ENCODE results near the gene S100A14. TPM values are rescaled to one million over a fixed set of nuclear protein-coding genes. Genes with fewer than 3 reads are reported as not detected.

The S100A14 gene
- total RNA-seq, 1 experiment from 2014 or later, result 0.63 TPM

DNA sequence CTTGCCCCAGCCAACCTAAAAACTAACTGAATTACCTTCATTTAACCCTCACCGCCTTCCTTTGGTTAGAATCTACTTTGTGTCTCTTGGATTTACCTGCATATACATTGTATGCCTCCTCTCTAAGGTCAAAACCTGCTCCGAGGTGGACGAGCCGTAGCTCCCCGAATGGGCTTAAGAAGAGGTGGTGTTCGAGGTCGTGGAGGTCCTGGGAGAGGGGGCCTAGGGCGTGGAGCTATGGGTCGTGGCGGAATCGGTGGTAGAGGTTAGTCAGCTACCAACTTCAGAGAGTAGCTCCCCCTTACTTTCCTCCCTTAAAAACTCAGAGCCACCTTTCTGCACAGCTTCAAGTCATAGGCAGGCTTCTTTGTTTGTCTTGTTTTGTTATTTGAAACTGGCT, 27.0 kb upstream of the S100A14 start:
- H2BK5ac ChIP-seq (ENCODE audit: insufficient read length, low read length), result no peak overlapping the region
- DNase-seq, result no peak
- H3K23me2 ChIP-seq (ENCODE audit: insufficient read length, low read depth, low read length, poor library complexity, severe bottlenecking), result no peaks in the 10 kb centered on the region
- no peak overlapping the region for H2BK12ac ChIP-seq (ENCODE audit: insufficient read length, low read depth, low read length)
- no peaks in the 10 kb centered on the region for H3K79me2 ChIP-seq (ENCODE audit: insufficient read depth, low read length)
- H2BK120ac ChIP-seq (ENCODE audit: low read depth, low read length, poor library complexity, severe bottlenecking), result no peak overlapping the region
- Mint-ChIP-seq H3K36me3 (ENCODE audit: insufficient read depth in 1 of 3, low read depth in 3 of 3) (peaks cover 50 to 86% (median 79%) of the 10 kb centered on the region in 3 experiments; a peak in 6 of 7 replicates), H3K27ac (no peak overlapping the region; a peak in 1 of 7 replicates), H3K4me3 (no peak overlapping the region), H3K4me1 (peaks cover 6% of the 10 kb centered on the region in 2 experiments), H3K9me3 (no peaks in the 10 kb centered on the region), H3K27me3 (ENCODE audit: low read depth) (no peaks in the 10 kb centered on the region)
- H4K5ac ChIP-seq (ENCODE audit: insufficient read length, low read depth, low read length), result no peak overlapping the region
- no peak overlapping the region for H4K91ac ChIP-seq (ENCODE audit: insufficient read length, low read depth, low read length)
- no peaks in the 10 kb centered on the region for H4K20me1 ChIP-seq (ENCODE audit: control insufficient read depth, insufficient read depth, insufficient read length)
- H3K4ac ChIP-seq (ENCODE audit: low read depth, low read length), result no peak overlapping the region
- no peak overlapping the region for H3K9ac ChIP-seq (ENCODE audit: extremely low read depth, insufficient read length, low read length)
- no peak overlapping the region for H3K23ac ChIP-seq (ENCODE audit: insufficient read length, low read depth, low read length)
- H3K4me2 ChIP-seq (ENCODE audit: insufficient read depth, insufficient read length, low read length), result no peak overlapping the region
- no CpG with 5 or more reads among the region's 11 CpGs for WGBS (ENCODE audit: extremely low coverage, insufficient read length, low lambda C conversion rate)
- no peak overlapping the region for H3T11ph ChIP-seq (ENCODE audit: low read length)
- no peak overlapping the region for H3K18ac ChIP-seq (ENCODE audit: insufficient read length, low read depth, low read length)
- no peak overlapping the region for H2BK15ac ChIP-seq (ENCODE audit: low read depth, low read length)
- H3K27me3 ChIP-seq (ENCODE audit: insufficient read depth, low read length), result no peaks in the 10 kb centered on the region
- no peak overlapping the region for H2BK20ac ChIP-seq (ENCODE audit: low read depth, low read length, poor library complexity, severe bottlenecking)
- no peak overlapping the region for H2AFZ ChIP-seq (ENCODE audit: low read length)
- TF ChIP-seq CTCF (conservative IDR thresholded peaks at IDR 0.05), result no peak
- no peak overlapping the region for H4K8ac ChIP-seq (replicated peaks; ENCODE audit: insufficient read length, low read depth, low read length)
- H3K27ac ChIP-seq (ENCODE audit: insufficient read length, low read depth, low read length), result no peak overlapping the region
- H3K9me3 ChIP-seq (ENCODE audit: control insufficient read depth, low read depth, low read length), result no peaks in the 10 kb centered on the region
- H3K14ac ChIP-seq (ENCODE audit: insufficient read depth, low read length), result no peak overlapping the region
- H3K79me1 ChIP-seq (ENCODE audit: insufficient read depth, low read depth, low read length, poor library complexity, severe bottlenecking), result peaks cover 4% of the 10 kb centered on the region
- H2AK5ac ChIP-seq (ENCODE audit: insufficient read length, low read length), result no peak overlapping the region
- H3K56ac ChIP-seq (ENCODE audit: insufficient read length, low read depth, low read length), result no peak overlapping the region
- no peaks in the 10 kb centered on the region for H3K4me1 ChIP-seq (ENCODE audit: insufficient read depth, low read length)
